GM23248 (cell line): ENCODE results near the gene PPFIA2. TPM values are rescaled to one million over a fixed set of nuclear protein-coding genes. Genes with fewer than 3 reads are reported as not detected.
A peak's percentile ranks its signal among the peaks of the same experiment; 100 is the strongest.

Source experiments
- DNase-seq: peaks from one replicate; pipeline ENCODE4 v3.0.0-alpha.2; 2015
- H2AFZ ChIP-seq: fragments of 200-600 bp; sonication (generic); 2 replicates; pipeline ENCODE4 v1.6.1; 2016; ENCODE audit warnings: antibody characterized with exemption
- H3F3A ChIP-seq: fragments of 200-600 bp; sonication (generic); 2 replicates; pipeline ENCODE4 v1.6.1; 2016; ENCODE audit warnings: mild to moderate bottlenecking, antibody characterized with exemption, mixed run types; ENCODE audit not compliant: insufficient read depth
- H3K27ac ChIP-seq: fragments of 200-600 bp; sonication (generic); 2 replicates; pipeline ENCODE4 v1.5.1; 2016; ENCODE audit warnings: mild to moderate bottlenecking
- H3K27me3 ChIP-seq: fragments of 200-600 bp; sonication (generic); replicated peaks from 2 replicates; pipeline ENCODE4 v1.6.1; 2016; ENCODE audit warnings: mild to moderate bottlenecking; ENCODE audit not compliant: insufficient read depth
- H3K36me3 ChIP-seq: fragments of 200-600 bp; sonication (generic); 2 replicates; pipeline ENCODE4 v1.6.1; 2016; ENCODE audit warnings: low read depth, mild to moderate bottlenecking
- H3K4me1 ChIP-seq: fragments of 200-600 bp; sonication (generic); 2 replicates; pipeline ENCODE4 v1.6.1; 2016; ENCODE audit warnings: mild to moderate bottlenecking; ENCODE audit not compliant: insufficient read depth
- H3K4me2 ChIP-seq: fragments of 200-600 bp; sonication (generic); one replicate; pipeline ENCODE4 v1.6.1; 2016; ENCODE audit warnings: mild to moderate bottlenecking; ENCODE audit not compliant: unreplicated experiment
- H3K4me3 ChIP-seq: fragments of 200-600 bp; sonication (generic); 2 replicates; pipeline ENCODE4 v1.5.1; 2016; ENCODE audit warnings: mild to moderate bottlenecking
- H3K79me2 ChIP-seq: fragments of 200-600 bp; sonication (generic); 2 replicates; pipeline ENCODE4 v1.6.1; 2016; ENCODE audit warnings: mild to moderate bottlenecking; ENCODE audit not compliant: insufficient read depth
- H3K9ac ChIP-seq: fragments of 200-600 bp; sonication (generic); 2 replicates; pipeline ENCODE4 v1.6.1; 2016; ENCODE audit warnings: mild to moderate bottlenecking
- H3K9me2 ChIP-seq: fragments of 200-600 bp; sonication (generic); 2 replicates; pipeline ENCODE4 v1.6.1; 2016; ENCODE audit warnings: mixed run types, mild to moderate bottlenecking, moderate library complexity; ENCODE audit not compliant: insufficient read depth
- H3K9me3 ChIP-seq: fragments of 200-600 bp; sonication (generic); one replicate; pipeline ENCODE4 v1.6.1; 2017; ENCODE audit warnings: low read depth
- H4K20me1 ChIP-seq: fragments of 200-600 bp; sonication (generic); 2 replicates; pipeline ENCODE4 v1.6.0; 2016; ENCODE audit not compliant: insufficient read depth
- EZH2 ChIP-seq: fragments of 200-600 bp; sonication (generic); IDR thresholded peaks from 2 replicates; pipeline ENCODE4 v1.6.1; 2018; ENCODE audit warnings: antibody characterized with exemption, mild to moderate bottlenecking; ENCODE audit not compliant: insufficient read depth, poor library complexity, severe bottlenecking
- EZH2phosphoT487 ChIP-seq: fragments of 200-600 bp; sonication (generic); IDR thresholded peaks from 2 replicates; pipeline ENCODE4 v1.6.1; 2018; ENCODE audit warnings: antibody characterized with exemption, moderate library complexity, mild to moderate bottlenecking, low read depth; ENCODE audit not compliant: insufficient read depth
- WGBS, 2 experiments: methylation state at CpG; one replicate each; pipeline ENCODE4 v1.1.6; 2015 to 2017; ENCODE audit warnings: low lambda C conversion rate in 2 of 2, low coverage in 1 of 2; ENCODE audit errors: missing lambda C conversion rate in 2 of 2; 5-methylcytosine and 5-hydroxymethylcytosine counted together
- in situ Hi-C: fragments of 300-500 bp; cut with MboI; formaldehyde crosslinking; loops from 2 replicates; pipeline ENCODE4 v1.15.0; 2020
- polyA plus RNA-seq: library from polyadenylated mRNA; unstranded; fragments of >200 nt; fragmentation: Nextera tagmentation; extraction: Ambion mirVana; gene quantifications from 2 replicates; pipeline ENCODE4 v1.2.1, GENCODE V29; 2016
- total RNA-seq: library from RNA; depleted of rRNA; stranded (reverse); fragments of >200 nt; shearing (Covaris generic); gene quantifications from 2 replicates; pipeline ENCODE4 v1.2.3, GENCODE V29; 2014

The PPFIA2 gene
- total and polyA plus RNA-seq, 2 experiments from 2014 or later: not detected

DNA sequence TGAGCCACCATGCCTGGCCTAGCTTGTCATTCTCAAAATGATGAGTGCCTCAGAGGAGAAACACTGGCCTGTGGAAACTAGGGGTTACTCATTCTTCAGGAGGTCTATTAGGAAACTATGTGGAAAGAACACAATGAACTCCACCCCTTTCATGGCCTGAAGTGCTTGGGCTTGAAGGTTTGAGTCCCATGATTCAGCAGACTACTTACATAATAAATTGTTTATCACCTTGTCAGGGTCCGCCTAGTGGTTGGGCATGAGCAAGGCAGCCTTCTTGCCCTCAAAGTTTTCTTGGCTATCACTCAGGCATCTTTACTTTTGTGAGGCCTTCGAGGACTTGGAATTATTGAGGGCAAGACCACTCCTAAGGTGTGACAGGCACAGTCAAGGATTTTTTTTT is 430.1 kb downstream of the PPFIA2 start:
- Histone ChIP-seq H3K36me3 (no peaks in the 10 kb centered on the region), H2AFZ (no peak overlapping the region), H3K9ac (no peak overlapping the region), H3K4me2 (no peak overlapping the region), H3K9me3 (no peaks in the 10 kb centered on the region), H3K27me3 (no peaks in the 10 kb centered on the region), H3K27ac (no peak overlapping the region), H3K4me3 (no peak overlapping the region), H3K9me2 (no peaks in the 10 kb centered on the region), H4K20me1 (no peaks in the 10 kb centered on the region), H3F3A (no peaks in the 10 kb centered on the region), H3K4me1 (no peaks in the 10 kb centered on the region), H3K79me2 (no peaks in the 10 kb centered on the region)
- DNase-seq: peak; percentile 38
- in situ Hi-C loops: no loop called here
- TF ChIP-seq EZH2: no peak
- no peak for TF ChIP-seq EZH2phosphoT487
- 63 to 72% methylated on average over 2 of the region's 2 CpGs for WGBS, 2 experiments

DNA sequence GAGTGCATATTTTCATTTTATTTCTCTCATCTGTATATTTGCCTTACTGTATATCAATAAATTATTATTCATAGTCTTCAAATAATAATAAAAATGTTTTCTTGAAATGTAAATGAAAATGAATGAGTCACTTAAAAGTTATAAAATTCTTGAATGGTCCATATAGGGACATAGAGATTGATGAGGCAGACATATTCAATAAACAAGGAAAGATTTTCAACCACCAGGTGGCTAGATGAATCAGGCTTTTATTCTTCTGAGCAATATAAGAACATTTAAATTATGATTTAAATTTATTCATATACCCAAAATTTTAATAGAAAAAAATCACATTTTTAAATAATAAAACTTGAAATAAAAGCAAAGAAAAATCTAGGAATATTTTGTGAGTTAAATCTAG is 431.7 kb downstream of the PPFIA2 start:
- Histone ChIP-seq H3K9me3 (no peaks in the 10 kb centered on the region), H3K4me2 (no peak overlapping the region), H3K36me3 (no peaks in the 10 kb centered on the region), H3K79me2 (no peaks in the 10 kb centered on the region), H3K27ac (no peak overlapping the region), H3K4me1 (no peaks in the 10 kb centered on the region), H3F3A (no peaks in the 10 kb centered on the region), H2AFZ (no peak overlapping the region), H3K4me3 (no peak overlapping the region), H4K20me1 (no peaks in the 10 kb centered on the region), H3K9ac (no peak overlapping the region), H3K9me2 (no peaks in the 10 kb centered on the region), H3K27me3 (no peaks in the 10 kb centered on the region)
- DNase-seq: no peak
- no peak for TF ChIP-seq EZH2
- TF ChIP-seq EZH2phosphoT487: no peak
- in situ Hi-C loops: no loop called here

DNA sequence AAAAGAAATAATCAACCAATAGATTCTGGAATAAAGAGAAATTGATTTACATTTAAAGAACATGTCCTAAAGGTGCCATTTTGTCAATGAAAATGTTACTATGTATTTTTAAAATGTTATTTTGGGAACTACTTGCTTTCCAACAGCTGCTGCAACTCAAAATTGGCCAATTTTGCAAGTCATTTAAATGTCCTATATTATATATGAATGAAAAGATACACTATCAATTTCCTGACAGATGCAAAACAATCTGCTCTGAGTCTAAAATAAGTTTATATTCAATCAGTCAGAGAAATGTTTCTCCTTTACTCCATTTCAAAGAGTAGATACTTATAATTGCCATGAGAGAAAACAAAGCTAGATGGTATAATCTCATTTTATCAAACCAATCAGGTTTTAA is 434.1 kb downstream of the PPFIA2 start:
- H3F3A ChIP-seq: no peaks in the 10 kb centered on the region
- no peak for TF ChIP-seq EZH2phosphoT487
- no peak for TF ChIP-seq EZH2
- no peaks in the 10 kb centered on the region for H3K79me2 ChIP-seq
- H3K36me3 ChIP-seq: no peaks in the 10 kb centered on the region
- no peaks in the 10 kb centered on the region for H3K4me1 ChIP-seq
- no peaks in the 10 kb centered on the region for H3K9me3 ChIP-seq
- H3K4me2 ChIP-seq: no peak overlapping the region
- no peak for DNase-seq
- H3K4me3 ChIP-seq: no peak overlapping the region
- no peaks in the 10 kb centered on the region for H3K27me3 ChIP-seq
- no peaks in the 10 kb centered on the region for H4K20me1 ChIP-seq
- no peaks in the 10 kb centered on the region for H3K9me2 ChIP-seq
- in situ Hi-C loops: no loop called here
- no peak overlapping the region for H3K27ac ChIP-seq
- H3K9ac ChIP-seq: no peak overlapping the region
- no peak overlapping the region for H2AFZ ChIP-seq

DNA sequence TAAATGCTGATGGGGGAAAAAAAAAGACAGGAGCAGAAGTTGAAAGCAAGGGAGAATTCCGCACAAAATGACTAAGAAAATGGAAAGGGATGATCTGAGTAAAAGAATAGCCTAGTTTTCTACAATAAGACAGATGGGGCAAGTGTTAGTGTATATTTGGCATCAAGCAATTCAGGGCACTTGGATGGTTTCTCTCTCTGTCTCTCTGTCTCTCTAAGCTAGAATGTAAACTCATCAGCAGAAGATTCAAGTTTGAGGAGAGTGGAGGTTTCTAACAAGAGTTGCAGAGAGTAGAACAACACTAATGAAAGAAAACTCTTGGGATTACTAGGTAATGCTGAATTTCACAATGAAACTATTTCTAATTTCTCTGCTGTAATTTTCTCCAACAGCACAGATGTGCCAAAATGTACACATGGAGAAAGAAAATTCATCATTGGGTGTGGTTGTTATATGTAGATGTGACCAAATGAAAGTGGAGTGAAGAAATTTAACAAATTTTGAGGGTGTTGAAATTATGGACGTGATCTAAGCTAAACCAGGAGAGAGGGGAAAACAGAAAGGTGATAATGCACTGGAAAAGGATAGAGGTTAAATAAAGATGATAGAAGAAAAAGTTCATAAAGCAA is 444.1 kb downstream of the PPFIA2 start:
- Histone ChIP-seq H3K9me2 (no peaks in the 10 kb centered on the region), H3K4me3 (no peak overlapping the region), H3K27ac (no peak overlapping the region), H3K27me3 (no peaks in the 10 kb centered on the region), H2AFZ (no peak overlapping the region), H3K9me3 (no peaks in the 10 kb centered on the region), H3K4me1 (no peaks in the 10 kb centered on the region), H3K4me2 (no peak overlapping the region), H3K79me2 (no peaks in the 10 kb centered on the region), H3F3A (no peaks in the 10 kb centered on the region), H4K20me1 (no peaks in the 10 kb centered on the region), H3K36me3 (no peaks in the 10 kb centered on the region), H3K9ac (no peak overlapping the region)
- in situ Hi-C loops: no loop called here
- TF ChIP-seq EZH2 (no peak), EZH2phosphoT487 (no peak)
- DNase-seq: no peak
- WGBS, 2 experiments: 58 to 75% methylated on average over 2 of the region's 2 CpGs

DNA sequence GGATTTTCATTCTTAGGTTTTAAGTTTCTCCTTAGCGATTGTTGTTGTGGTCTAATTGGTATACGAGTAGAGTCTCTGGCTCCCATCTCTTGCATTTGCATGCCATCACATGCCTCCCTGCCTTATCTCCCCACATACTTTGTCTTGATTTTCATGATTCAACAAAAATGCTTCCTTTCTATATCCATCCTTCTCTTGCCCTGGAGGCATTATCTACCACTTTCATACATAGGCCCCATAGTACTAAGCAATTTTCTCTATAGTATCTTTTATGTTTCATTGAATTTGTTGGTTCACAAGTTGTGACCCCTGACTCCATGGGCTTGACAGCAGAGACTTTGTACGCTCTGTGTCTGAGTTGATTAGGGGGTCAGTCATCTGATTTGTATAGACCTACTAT is 455.2 kb downstream of the PPFIA2 start:
- H3K4me2 ChIP-seq: no peak overlapping the region
- no peaks in the 10 kb centered on the region for H4K20me1 ChIP-seq
- no peaks in the 10 kb centered on the region for H3K79me2 ChIP-seq
- WGBS, 2 experiments: 72 to 81% methylated on average over 3 of the region's 3 CpGs
- H3K27me3 ChIP-seq: no peaks in the 10 kb centered on the region
- in situ Hi-C loops: no loop called here
- no peak overlapping the region for H3K9ac ChIP-seq
- H3K36me3 ChIP-seq: no peaks in the 10 kb centered on the region
- H3K9me3 ChIP-seq: no peaks in the 10 kb centered on the region
- no peak for TF ChIP-seq EZH2phosphoT487
- TF ChIP-seq EZH2: no peak
- H3K9me2 ChIP-seq: no peaks in the 10 kb centered on the region
- H3K4me3 ChIP-seq: no peak overlapping the region
- no peak overlapping the region for H3K27ac ChIP-seq
- no peaks in the 10 kb centered on the region for H3F3A ChIP-seq
- no peaks in the 10 kb centered on the region for H3K4me1 ChIP-seq
- no peak overlapping the region for H2AFZ ChIP-seq
- no peak for DNase-seq
